Testis (tissue), 2 donors: ENCODE measurements around the gene TWF1.

Experiments
- CTCF ChIP-seq, 3 experiments: fragments of 450-650 bp in 2 of 3; fragments of 200-600 bp in 1 of 3; sonication (generic) in 1 of 3; IDR thresholded peaks; one replicate each; pipeline ENCODE4 v1.5.1; 2016 to 2019; ENCODE audit warnings: antibody characterized with exemption in 3 of 3, mild to moderate bottlenecking in 2 of 3, moderate library complexity in 1 of 3
- POLR2A ChIP-seq: fragments of 450-650 bp; IDR thresholded peaks from one replicate; pipeline ENCODE4 v1.6.1; 2017; ENCODE audit warnings: antibody characterized with exemption, mild to moderate bottlenecking, moderate library complexity

- TF ChIP-seq CTCF (IDR thresholded peaks at IDR 0.05) (no peak), POLR2A (no peak)
Measured at GRCh38 chr12:43827093-43827492, 21.0 kb upstream of the TWF1 start.
